Progenitor cell of endocrine pancreas (in vitro differentiated cells): ENCODE data around the gene FZD7. TPM values are rescaled to one million over a fixed set of nuclear protein-coding genes. Genes with fewer than 3 reads are reported as not detected.

Experiments
- DNase-seq: peaks from one replicate; pipeline ENCODE4 v3.0.0; 2021; ENCODE audit warnings: low spot score; ENCODE audit not compliant: unreplicated experiment
- H3K27ac Mint-ChIP-seq: 2 replicates; pipeline ENCODE4 v1.8.0; 2021; ENCODE audit warnings: mild to moderate bottlenecking, moderate library complexity, mixed read lengths
- H3K27me3 Mint-ChIP-seq: 2 replicates; pipeline ENCODE4 v1.8.0; 2021; ENCODE audit warnings: mixed read lengths
- H3K36me3 Mint-ChIP-seq: 2 replicates; pipeline ENCODE4 v1.8.0; 2022; ENCODE audit warnings: mixed read lengths; ENCODE audit not compliant: insufficient read depth
- H3K4me1 Mint-ChIP-seq: 2 replicates; pipeline ENCODE4 v1.8.0; 2021; ENCODE audit warnings: low read depth, mixed read lengths
- H3K4me3 Mint-ChIP-seq: 2 replicates; pipeline ENCODE4 v1.8.0; 2021; ENCODE audit warnings: low read depth, mild to moderate bottlenecking, moderate library complexity, mixed read lengths
- H3K9me3 Mint-ChIP-seq: 2 replicates; pipeline ENCODE4 v1.8.0; 2021; ENCODE audit warnings: low read depth, mixed read lengths
- CTCF ChIP-seq: fragments of 200-600 bp; sonication (generic); IDR thresholded peaks from one replicate; pipeline ENCODE4 v1.5.0; 2021; ENCODE audit warnings: antibody characterized with exemption, mild to moderate bottlenecking; ENCODE audit not compliant: unreplicated experiment
- total RNA-seq: library from RNA; stranded (reverse); gene quantifications from 2 replicates; pipeline ENCODE4 v1.2.1, GENCODE V29; 2021

Gene FZD7
- total RNA-seq, 1 donor from 2014 or later, result 74.2 TPM

GRCh38 chr2:202032846-202033316 is 774 bp upstream of the FZD7 start:
- peak; percentile 63 for DNase-seq
- peaks cover 12% of the 10 kb centered on the region for H3K4me1 Mint-ChIP-seq
- peak overlapping the region; percentile 99 for H3K27ac Mint-ChIP-seq
- TF ChIP-seq CTCF, result no peak
- H3K4me3 Mint-ChIP-seq, result peak overlapping the region; percentile 82
- H3K9me3 Mint-ChIP-seq, result no peaks in the 10 kb centered on the region
- H3K27me3 Mint-ChIP-seq, result no peaks in the 10 kb centered on the region
- no peaks in the 10 kb centered on the region for H3K36me3 Mint-ChIP-seq

GRCh38 chr2:202034249-202035088 is 814 bp downstream of the FZD7 start:
- Mint-ChIP-seq H3K27me3 (no peaks in the 10 kb centered on the region), H3K4me3 (peak overlapping the region; percentile 85), H3K27ac (peak overlapping the region; percentile 91), H3K4me1 (peaks cover 22% of the 10 kb centered on the region), H3K36me3 (peaks cover 4% of the 10 kb centered on the region), H3K9me3 (no peaks in the 10 kb centered on the region)
- no peak for DNase-seq
- no peak for TF ChIP-seq CTCF

- no peaks in the 10 kb centered on the region for H3K27me3 Mint-ChIP-seq
- H3K36me3 Mint-ChIP-seq, result peaks cover 4% of the 10 kb centered on the region
- DNase-seq, result peak; percentile 46
- peak; percentile 65 for TF ChIP-seq CTCF
- H3K27ac Mint-ChIP-seq, result peak overlapping the region; percentile 91
- peaks cover 30% of the 10 kb centered on the region for H3K4me1 Mint-ChIP-seq
- H3K4me3 Mint-ChIP-seq, result no peak overlapping the region
- H3K9me3 Mint-ChIP-seq, result no peaks in the 10 kb centered on the region
Observed at GRCh38 chr2:202035089-202035940, 1.7 kb downstream of the FZD7 start.

- H3K4me3 Mint-ChIP-seq, result no peak overlapping the region
- no peak for DNase-seq
- H3K9me3 Mint-ChIP-seq, result no peaks in the 10 kb centered on the region
- peaks cover 36% of the 10 kb centered on the region for H3K4me1 Mint-ChIP-seq
- no peak for TF ChIP-seq CTCF
- no peaks in the 10 kb centered on the region for H3K27me3 Mint-ChIP-seq
- H3K36me3 Mint-ChIP-seq, result peaks cover 4% of the 10 kb centered on the region
- H3K27ac Mint-ChIP-seq, result no peak overlapping the region
Observed at GRCh38 chr2:202035941-202036372, 2.3 kb downstream of the FZD7 start.

- Mint-ChIP-seq H3K4me3 (no peak overlapping the region), H3K4me1 (peaks cover 33% of the 10 kb centered on the region), H3K9me3 (no peaks in the 10 kb centered on the region), H3K27me3 (no peaks in the 10 kb centered on the region), H3K27ac (no peak overlapping the region), H3K36me3 (peaks cover 4% of the 10 kb centered on the region)
- no peak for TF ChIP-seq CTCF
- peak; percentile 42 for DNase-seq
Observed at GRCh38 chr2:202036601-202037037, 3.0 kb downstream of the FZD7 start.
